GM23338 (cell line): ENCODE measurements around the gene TRAF7.

Experiments used
- CREB1 ChIP-seq: fragments of 250-450 bp; sonication (Bioruptor Pico); IDR thresholded peaks from 2 replicates; pipeline ENCODE4 v1.5.0; 2020; ENCODE audit warnings: low read depth, mild to moderate bottlenecking, moderate library complexity
- CTCF ChIP-seq, 2 experiments: fragments of 200-600 bp in 1 of 2; sonication (generic) in 1 of 2; conservative IDR thresholded peaks; 2 replicates each; pipeline versions ENCODE4 v1.5.1 to v1.6.1; 2016 to 2017; ENCODE audit warnings: antibody characterized with exemption in 2 of 2, low read depth in 2 of 2, mild to moderate bottlenecking in 2 of 2, moderate library complexity in 1 of 2
- EZH2 ChIP-seq: fragments of 200-600 bp; sonication (generic); IDR thresholded peaks from one replicate; pipeline ENCODE4 v1.8.0; 2017; ENCODE audit warnings: antibody characterized with exemption, mild to moderate bottlenecking, low read depth; ENCODE audit not compliant: unreplicated experiment
- EZH2phosphoT487 ChIP-seq: fragments of 200-600 bp; sonication (generic); IDR thresholded peaks from one replicate; pipeline ENCODE4 v1.8.1; 2018; ENCODE audit warnings: antibody characterized with exemption; ENCODE audit not compliant: unreplicated experiment
- JUNB ChIP-seq: IDR thresholded peaks from one replicate; pipeline ENCODE4 v1.6.1; 2016; ENCODE audit warnings: antibody characterized with exemption; ENCODE audit not compliant: unreplicated experiment
- POLR2AphosphoS5 ChIP-seq: IDR thresholded peaks from 2 replicates; pipeline ENCODE4 v1.6.1; 2016; ENCODE audit warnings: antibody characterized with exemption, low read depth
- ZNF114 ChIP-seq: fragments of 250-450 bp; sonication (Bioruptor Pico); IDR thresholded peaks from 2 replicates; pipeline ENCODE4 v1.5.0; 2020; ENCODE audit warnings: mild to moderate bottlenecking, moderate library complexity
- ZNF331 ChIP-seq: fragments of 250-450 bp; sonication (Bioruptor Pico); IDR thresholded peaks from 2 replicates; pipeline ENCODE4 v1.5.0; 2020; ENCODE audit warnings: low read depth, mild to moderate bottlenecking, moderate library complexity
- ZNF462 ChIP-seq: fragments of 250-450 bp; sonication (Bioruptor Pico); IDR thresholded peaks from 2 replicates; pipeline ENCODE4 v1.5.0; 2020; ENCODE audit warnings: mild to moderate bottlenecking, moderate library complexity
- TF ChIP-seq, protein P1 (sequence below): IDR thresholded peaks from 2 replicates; pipeline ENCODE4 v1.6.1; 2016; ENCODE audit warnings: antibody characterized with exemption
- TF ChIP-seq, protein P2 (sequence below): IDR thresholded peaks from one replicate; pipeline ENCODE4 v1.6.1; 2018; ENCODE audit warnings: antibody characterized with exemption; ENCODE audit not compliant: unreplicated experiment

DNA sequence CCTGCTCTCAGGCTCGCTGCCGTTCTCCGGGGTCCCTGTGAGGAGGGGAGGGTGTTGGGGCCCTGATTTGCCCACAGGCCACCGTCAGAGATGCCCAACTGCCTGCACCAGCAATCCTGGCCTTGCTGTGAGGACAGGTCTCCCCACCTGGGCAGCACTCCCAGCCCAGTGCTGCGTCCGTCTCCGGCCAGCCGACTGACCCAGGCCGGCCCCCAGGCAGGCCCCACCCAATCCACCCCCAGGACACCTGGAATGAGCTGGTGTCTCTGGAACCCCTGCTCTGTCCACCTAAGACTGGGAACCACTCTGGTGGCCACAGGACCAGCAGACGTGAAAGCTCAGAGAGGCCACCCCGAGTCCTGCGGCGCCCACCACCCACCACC is 40.0 kb upstream of the TRAF7 start:
- TF ChIP-seq ZNF462 (CRISPR knock-in tag) (no peak), CTCF (conservative IDR thresholded peaks at IDR 0.05; ENCODE audit: low read depth in 2 of 2) (no peak), EZH2 (no peak), EZH2phosphoT487 (no peak), ZNF114 (CRISPR knock-in tag) (no peak), POLR2AphosphoS5 (no peak), JUNB (no peak), CREB1 (CRISPR knock-in tag) (no peak), ZNF331 (CRISPR knock-in tag) (no peak)
- TF ChIP-seq, protein P1, sequence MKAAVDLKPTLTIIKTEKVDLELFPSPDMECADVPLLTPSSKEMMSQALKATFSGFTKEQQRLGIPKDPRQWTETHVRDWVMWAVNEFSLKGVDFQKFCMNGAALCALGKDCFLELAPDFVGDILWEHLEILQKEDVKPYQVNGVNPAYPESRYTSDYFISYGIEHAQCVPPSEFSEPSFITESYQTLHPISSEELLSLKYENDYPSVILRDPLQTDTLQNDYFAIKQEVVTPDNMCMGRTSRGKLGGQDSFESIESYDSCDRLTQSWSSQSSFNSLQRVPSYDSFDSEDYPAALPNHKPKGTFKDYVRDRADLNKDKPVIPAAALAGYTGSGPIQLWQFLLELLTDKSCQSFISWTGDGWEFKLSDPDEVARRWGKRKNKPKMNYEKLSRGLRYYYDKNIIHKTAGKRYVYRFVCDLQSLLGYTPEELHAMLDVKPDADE: no peak
- TF ChIP-seq, protein P2, sequence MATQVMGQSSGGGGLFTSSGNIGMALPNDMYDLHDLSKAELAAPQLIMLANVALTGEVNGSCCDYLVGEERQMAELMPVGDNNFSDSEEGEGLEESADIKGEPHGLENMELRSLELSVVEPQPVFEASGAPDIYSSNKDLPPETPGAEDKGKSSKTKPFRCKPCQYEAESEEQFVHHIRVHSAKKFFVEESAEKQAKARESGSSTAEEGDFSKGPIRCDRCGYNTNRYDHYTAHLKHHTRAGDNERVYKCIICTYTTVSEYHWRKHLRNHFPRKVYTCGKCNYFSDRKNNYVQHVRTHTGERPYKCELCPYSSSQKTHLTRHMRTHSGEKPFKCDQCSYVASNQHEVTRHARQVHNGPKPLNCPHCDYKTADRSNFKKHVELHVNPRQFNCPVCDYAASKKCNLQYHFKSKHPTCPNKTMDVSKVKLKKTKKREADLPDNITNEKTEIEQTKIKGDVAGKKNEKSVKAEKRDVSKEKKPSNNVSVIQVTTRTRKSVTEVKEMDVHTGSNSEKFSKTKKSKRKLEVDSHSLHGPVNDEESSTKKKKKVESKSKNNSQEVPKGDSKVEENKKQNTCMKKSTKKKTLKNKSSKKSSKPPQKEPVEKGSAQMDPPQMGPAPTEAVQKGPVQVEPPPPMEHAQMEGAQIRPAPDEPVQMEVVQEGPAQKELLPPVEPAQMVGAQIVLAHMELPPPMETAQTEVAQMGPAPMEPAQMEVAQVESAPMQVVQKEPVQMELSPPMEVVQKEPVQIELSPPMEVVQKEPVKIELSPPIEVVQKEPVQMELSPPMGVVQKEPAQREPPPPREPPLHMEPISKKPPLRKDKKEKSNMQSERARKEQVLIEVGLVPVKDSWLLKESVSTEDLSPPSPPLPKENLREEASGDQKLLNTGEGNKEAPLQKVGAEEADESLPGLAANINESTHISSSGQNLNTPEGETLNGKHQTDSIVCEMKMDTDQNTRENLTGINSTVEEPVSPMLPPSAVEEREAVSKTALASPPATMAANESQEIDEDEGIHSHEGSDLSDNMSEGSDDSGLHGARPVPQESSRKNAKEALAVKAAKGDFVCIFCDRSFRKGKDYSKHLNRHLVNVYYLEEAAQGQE: no peak
